CD14-positive monocyte (primary cell): Measurements from ENCODE around the gene KLRK1. TPM values are rescaled to one million over a fixed set of nuclear protein-coding genes. Genes with fewer than 3 reads are reported as not detected.
"Not testable (repeated sequence)": the region's sequence is repeated elsewhere in the genome, so short reads cannot be mapped to it uniquely, and the experiment has no call there.

ENCODE experiments used
- DNase-seq, 3 donors: peaks; one replicate each; pipeline ENCODE4 v3.0.0-alpha.2; 2011 to 2022
- H2AFZ ChIP-seq: 2 replicates; pipeline ENCODE4 v1.6.0; 2012; ENCODE audit warnings: mild to moderate bottlenecking, low read depth, low read length, inconsistent platforms; ENCODE audit not compliant: insufficient read depth, poor library complexity, severe bottlenecking
- H3K27ac ChIP-seq, 2 donors: 1 replicate in 1 of 2; 2 replicates in 1 of 2; pipeline ENCODE4 v1.5.1; 2012 to 2013; ENCODE audit warnings: low read length in 2 of 2, control low read depth in 1 of 2, inconsistent platforms in 1 of 2, low read depth in 1 of 2, mild to moderate bottlenecking in 1 of 2
- H3K27me3 ChIP-seq, 2 donors: one replicate each; pipeline versions ENCODE4 v1.6.0 to v1.6.1; 2011 to 2013; ENCODE audit warnings: low read length in 2 of 2; ENCODE audit not compliant: control insufficient read depth in 2 of 2, insufficient read depth in 2 of 2
- H3K36me3 ChIP-seq, 2 donors: replicated peaks in 1 of 2; 1 replicate in 1 of 2; 2 replicates in 1 of 2; pipeline versions ENCODE4 v1.5.1 to v1.6.1; 2012 to 2013; ENCODE audit warnings: low read length in 2 of 2, control low read depth in 1 of 2, inconsistent platforms in 1 of 2, mild to moderate bottlenecking in 1 of 2; ENCODE audit not compliant: insufficient read depth in 2 of 2, control insufficient read depth in 1 of 2
- H3K4me1 ChIP-seq, 2 donors: 1 replicate in 1 of 2; 2 replicates in 1 of 2; pipeline versions ENCODE4 v1.5.1 to v1.6.1; 2012 to 2013; ENCODE audit warnings: low read length in 2 of 2, control low read depth in 1 of 2, inconsistent platforms in 1 of 2, mild to moderate bottlenecking in 1 of 2, moderate library complexity in 1 of 2; ENCODE audit not compliant: insufficient read depth in 2 of 2, control insufficient read depth in 1 of 2
- H3K4me2 ChIP-seq: replicated peaks from 2 replicates; pipeline ENCODE3; 2012; ENCODE audit warnings: low read length, moderate library complexity, mild to moderate bottlenecking; ENCODE audit not compliant: poor library complexity, severe bottlenecking; ENCODE audit errors: extremely low read depth
- H3K4me3 ChIP-seq, 3 experiments: fragments of 200-600 bp in 1 of 3; sonication (generic) in 1 of 3; replicated peaks in 1 of 3; 1 replicate in 2 of 3; 2 replicates in 1 of 3; pipeline ENCODE4 v1.5.1; 2011 to 2013; ENCODE audit warnings: low read length in 3 of 3, mild to moderate bottlenecking in 3 of 3, control low read depth in 2 of 3, low read depth in 2 of 3, inconsistent platforms in 1 of 3, moderate library complexity in 1 of 3
- H3K79me2 ChIP-seq: 2 replicates; pipeline ENCODE4 v1.6.0; 2012; ENCODE audit warnings: mild to moderate bottlenecking, control low read depth, inconsistent platforms, low read length, moderate library complexity; ENCODE audit not compliant: insufficient read depth
- H3K9ac ChIP-seq: 2 replicates; pipeline ENCODE4 v1.6.0; 2017; ENCODE audit warnings: low read length, mild to moderate bottlenecking; ENCODE audit not compliant: insufficient read depth, poor library complexity, severe bottlenecking
- H3K9me3 ChIP-seq, 2 donors: replicated peaks in 1 of 2; 1 replicate in 1 of 2; 2 replicates in 1 of 2; pipeline versions ENCODE4 v1.5.1 to v1.6.1; 2012 to 2013; ENCODE audit warnings: low read length in 2 of 2, control low read depth in 1 of 2; ENCODE audit not compliant: control insufficient read depth in 1 of 2, insufficient read depth in 1 of 2
- H4K20me1 ChIP-seq: 2 replicates; pipeline ENCODE4 v1.6.0; 2012; ENCODE audit warnings: mild to moderate bottlenecking, low read length, control low read depth, moderate library complexity; ENCODE audit not compliant: insufficient read depth
- H3K27ac Mint-ChIP-seq, 7 donors: one replicate each; pipeline ENCODE4 v1.8.0; 2020; ENCODE audit warnings: mild to moderate bottlenecking in 7 of 7, mixed read lengths in 7 of 7, moderate library complexity in 6 of 7, inconsistent platforms in 2 of 7
- H3K27me3 Mint-ChIP-seq, 3 donors: one replicate each; pipeline ENCODE4 v1.8.0; 2021 to 2022; ENCODE audit warnings: low read depth in 3 of 3, mild to moderate bottlenecking in 3 of 3, mixed read lengths in 3 of 3, moderate library complexity in 3 of 3, inconsistent platforms in 1 of 3
- H3K36me3 Mint-ChIP-seq, 2 donors: one replicate each; pipeline ENCODE4 v1.8.0; 2020; ENCODE audit warnings: mixed read lengths in 2 of 2, inconsistent platforms in 1 of 2, mild to moderate bottlenecking in 1 of 2
- H3K4me1 Mint-ChIP-seq: one replicate; pipeline ENCODE4 v1.8.0; 2020; ENCODE audit warnings: mild to moderate bottlenecking, mixed read lengths
- H3K4me3 Mint-ChIP-seq, 2 donors: one replicate each; pipeline ENCODE4 v1.8.0; 2020; ENCODE audit warnings: mild to moderate bottlenecking in 2 of 2, mixed read lengths in 2 of 2, moderate library complexity in 1 of 2
- H3K9me3 Mint-ChIP-seq, 7 donors: one replicate each; pipeline ENCODE4 v1.8.0; 2020 to 2022; ENCODE audit warnings: mixed read lengths in 7 of 7, mild to moderate bottlenecking in 6 of 7, moderate library complexity in 6 of 7, inconsistent platforms in 2 of 7
- WGBS: methylation state at CpG from one replicate; pipeline ENCODE4 v1.1.5; 2013; ENCODE audit warnings: missing lambda C conversion rate; ENCODE audit not compliant: insufficient coverage; 5-methylcytosine and 5-hydroxymethylcytosine counted together
- intact Hi-C, 2 donors: fragments of 100-400 bp; cut with micrococcal nuclease; formaldehyde crosslinking; loops; one replicate each; pipeline versions ENCODE4 v1.15.0 to v1.15.1; 2023
- polyA plus RNA-seq, 3 donors: library from polyadenylated mRNA; depleted of rRNA in 1 of 3; unstranded in 2 of 3; stranded (reverse) in 1 of 3; fragments of 300-500 nt in 2 of 3; fragments of >200 nt in 1 of 3; fragmentation: Illumina TruSeq in 2 of 3; gene quantifications; 1 replicate in 2 of 3; 2 replicates in 1 of 3; pipeline ENCODE4 v1.2.3, GENCODE V29; 2012 to 2021
- TF ChIP-seq, protein P1 (sequence below): fragments of 200-600 bp; IDR thresholded peaks from one replicate; pipeline ENCODE4 v1.8.0; 2022; ENCODE audit warnings: antibody characterized with exemption, mild to moderate bottlenecking

Gene KLRK1
- polyA plus RNA-seq, 3 donors, result 0.05 to 1.3 (median 1.3) TPM

DNA sequence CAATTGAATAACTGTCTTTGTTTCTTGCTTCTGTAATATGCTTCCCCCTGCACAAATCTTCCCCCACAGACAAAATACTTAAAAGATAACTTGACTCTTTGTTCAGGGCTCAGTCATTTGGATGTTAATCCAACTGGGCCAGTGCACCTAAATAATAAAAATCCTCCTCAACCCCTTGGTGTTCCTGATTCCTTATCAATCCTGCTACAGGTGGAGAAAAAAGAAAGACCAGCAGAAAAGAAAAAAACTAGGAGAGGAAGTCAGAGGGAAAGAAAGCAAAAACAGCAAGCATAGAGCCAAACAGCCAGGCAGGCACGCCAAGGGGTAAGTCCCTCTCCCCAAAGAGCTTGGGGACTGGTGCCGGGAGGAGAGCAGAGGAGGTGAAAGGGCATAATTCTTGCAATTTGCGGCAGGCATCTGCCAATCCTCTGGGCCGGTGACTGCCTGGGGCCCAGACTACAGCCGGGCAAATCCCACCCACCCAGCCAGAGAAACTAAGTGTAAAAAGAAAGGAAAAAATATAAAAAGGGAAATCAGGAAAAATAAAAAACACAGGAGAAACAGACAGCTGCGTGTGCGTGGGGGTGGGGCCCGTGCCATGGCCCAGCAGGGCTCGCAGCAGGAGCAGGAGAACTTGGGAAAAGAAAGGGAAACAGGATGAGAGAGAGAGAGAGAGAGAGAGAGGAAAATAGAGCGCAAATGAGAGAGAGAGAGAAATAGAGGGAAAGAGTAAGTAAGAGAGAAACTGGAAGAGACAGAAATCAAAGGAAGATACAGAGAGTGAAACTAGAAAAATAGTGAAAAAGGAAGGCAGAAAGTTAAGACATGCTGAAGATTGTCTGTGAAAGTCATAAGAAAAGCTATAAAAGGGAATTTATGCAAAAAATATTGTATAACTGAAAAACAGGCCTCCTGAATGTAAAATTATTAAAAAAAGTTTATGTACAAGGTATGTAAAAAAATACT is 21.4 kb downstream of the KLRK1 start:
- intact Hi-C loops, result no loop called here
- no peak overlapping the region for H3K4me3 ChIP-seq
- Mint-ChIP-seq H3K36me3 (no peaks in the 10 kb centered on the region), H3K27ac (peak overlapping the region in 4 of 7 donors; percentile 21 to 59 (median 38)), H3K4me3 (no peak overlapping the region), H3K4me1 (peaks cover 37% of the 10 kb centered on the region), H3K9me3 (peaks cover 4 to 17% (median 8%) of the 10 kb centered on the region in 7 donors), H3K27me3 (no peaks in the 10 kb centered on the region)
- H3K9ac ChIP-seq, result no peak overlapping the region
- H2AFZ ChIP-seq, result no peak overlapping the region
- no peak for DNase-seq
- H3K27me3 ChIP-seq, result no peaks in the 10 kb centered on the region
- H3K4me2 ChIP-seq, result no peak overlapping the region
- H3K36me3 ChIP-seq, result no peaks in the 10 kb centered on the region
- peaks cover 47 to 56% of the 10 kb centered on the region in 2 donors for H3K4me1 ChIP-seq
- TF ChIP-seq, protein P1, sequence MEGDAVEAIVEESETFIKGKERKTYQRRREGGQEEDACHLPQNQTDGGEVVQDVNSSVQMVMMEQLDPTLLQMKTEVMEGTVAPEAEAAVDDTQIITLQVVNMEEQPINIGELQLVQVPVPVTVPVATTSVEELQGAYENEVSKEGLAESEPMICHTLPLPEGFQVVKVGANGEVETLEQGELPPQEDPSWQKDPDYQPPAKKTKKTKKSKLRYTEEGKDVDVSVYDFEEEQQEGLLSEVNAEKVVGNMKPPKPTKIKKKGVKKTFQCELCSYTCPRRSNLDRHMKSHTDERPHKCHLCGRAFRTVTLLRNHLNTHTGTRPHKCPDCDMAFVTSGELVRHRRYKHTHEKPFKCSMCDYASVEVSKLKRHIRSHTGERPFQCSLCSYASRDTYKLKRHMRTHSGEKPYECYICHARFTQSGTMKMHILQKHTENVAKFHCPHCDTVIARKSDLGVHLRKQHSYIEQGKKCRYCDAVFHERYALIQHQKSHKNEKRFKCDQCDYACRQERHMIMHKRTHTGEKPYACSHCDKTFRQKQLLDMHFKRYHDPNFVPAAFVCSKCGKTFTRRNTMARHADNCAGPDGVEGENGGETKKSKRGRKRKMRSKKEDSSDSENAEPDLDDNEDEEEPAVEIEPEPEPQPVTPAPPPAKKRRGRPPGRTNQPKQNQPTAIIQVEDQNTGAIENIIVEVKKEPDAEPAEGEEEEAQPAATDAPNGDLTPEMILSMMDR, result no peak
- no peaks in the 10 kb centered on the region for H4K20me1 ChIP-seq
- WGBS, result no CpG with 5 or more reads among the region's 10 CpGs
- H3K9me3 ChIP-seq, result peaks cover 0 to 9% of the 10 kb centered on the region in 2 donors
- H3K79me2 ChIP-seq, result no peaks in the 10 kb centered on the region
- H3K27ac ChIP-seq, result no peak overlapping the region

DNA sequence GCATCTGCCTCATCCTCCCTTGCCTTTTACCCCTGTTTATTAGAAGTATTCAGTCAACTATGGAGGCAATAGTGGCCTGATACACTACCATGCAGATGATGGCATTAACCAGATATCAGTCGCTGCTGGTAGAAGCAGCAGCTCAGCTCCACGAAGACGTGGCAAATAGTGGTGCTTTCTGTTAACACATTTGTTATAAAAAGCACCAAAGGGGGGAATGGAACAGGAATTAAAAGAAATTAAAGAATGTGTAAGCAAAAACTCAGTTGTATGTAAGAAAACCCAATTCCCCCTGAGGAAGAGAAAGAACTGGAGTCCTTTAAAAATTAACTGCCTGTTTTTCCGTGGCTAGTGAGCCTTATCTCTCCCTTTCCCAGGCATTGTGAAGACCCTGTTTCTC is 22.1 kb downstream of the KLRK1 start:
- peaks cover 30% of the 10 kb centered on the region for H3K4me1 Mint-ChIP-seq

More for the DNA sequence above, 22.1 kb downstream of the KLRK1 start:
- H3K4me1 ChIP-seq, result peaks cover 42 to 49% of the 10 kb centered on the region in 2 donors
- H3K9me3 Mint-ChIP-seq, result peaks cover 4 to 17% (median 8%) of the 10 kb centered on the region in 7 donors
- intact Hi-C loops, H3K27ac ChIP-seq, H3K27me3 ChIP-seq, H3K36me3 Mint-ChIP-seq, H3K27ac Mint-ChIP-seq, H2AFZ ChIP-seq, H3K9me3 ChIP-seq, H3K36me3 ChIP-seq, H3K79me2 ChIP-seq, H3K9ac ChIP-seq, H4K20me1 ChIP-seq, H3K4me3 Mint-ChIP-seq, DNase-seq, H3K4me2 ChIP-seq, H3K27me3 Mint-ChIP-seq, H3K4me3 ChIP-seq: not testable (repeated sequence)
- 100% methylated on average over 3 of the region's 4 CpGs for WGBS
